AML-193 (cell line): Measurements from ENCODE around the gene LCK.

Experiments
- DNase-seq, 2 experiments: peaks; one replicate each; lab custom pipeline; 2025; lab: John Stamatoyannopoulos, UW

Gene LCK

GRCh38 chr1:32327204-32327603, 76.1 kb downstream of the LCK start:
- no peak for DNase-seq

DNA sequence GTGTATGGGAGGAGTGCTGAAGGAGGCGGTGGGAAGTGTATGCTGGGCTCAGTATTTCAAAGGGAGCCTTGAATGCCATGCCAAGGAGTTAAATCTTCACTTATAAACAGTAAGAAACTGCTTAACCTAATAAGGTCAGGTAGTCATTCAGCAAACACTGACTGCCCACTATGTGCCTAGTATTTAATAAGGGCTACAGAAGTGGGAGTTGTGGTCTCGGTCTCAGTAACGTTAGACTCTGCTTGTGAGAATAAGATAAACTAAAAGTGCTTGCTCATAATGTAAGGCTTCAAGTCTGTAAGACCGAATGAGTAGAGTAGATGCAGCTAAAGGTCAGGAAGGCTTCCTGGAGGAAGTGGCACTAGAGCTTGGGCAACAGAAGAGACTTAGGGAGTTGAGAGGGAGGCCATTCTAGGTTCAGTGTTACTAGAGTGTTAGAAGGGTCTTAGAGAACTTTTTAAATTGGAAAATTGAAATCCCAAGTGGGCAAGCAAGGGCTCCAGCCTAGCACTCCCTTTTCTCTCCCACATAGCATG, 78.9 kb downstream of the LCK start:
- DNase-seq, result no peak

DNA sequence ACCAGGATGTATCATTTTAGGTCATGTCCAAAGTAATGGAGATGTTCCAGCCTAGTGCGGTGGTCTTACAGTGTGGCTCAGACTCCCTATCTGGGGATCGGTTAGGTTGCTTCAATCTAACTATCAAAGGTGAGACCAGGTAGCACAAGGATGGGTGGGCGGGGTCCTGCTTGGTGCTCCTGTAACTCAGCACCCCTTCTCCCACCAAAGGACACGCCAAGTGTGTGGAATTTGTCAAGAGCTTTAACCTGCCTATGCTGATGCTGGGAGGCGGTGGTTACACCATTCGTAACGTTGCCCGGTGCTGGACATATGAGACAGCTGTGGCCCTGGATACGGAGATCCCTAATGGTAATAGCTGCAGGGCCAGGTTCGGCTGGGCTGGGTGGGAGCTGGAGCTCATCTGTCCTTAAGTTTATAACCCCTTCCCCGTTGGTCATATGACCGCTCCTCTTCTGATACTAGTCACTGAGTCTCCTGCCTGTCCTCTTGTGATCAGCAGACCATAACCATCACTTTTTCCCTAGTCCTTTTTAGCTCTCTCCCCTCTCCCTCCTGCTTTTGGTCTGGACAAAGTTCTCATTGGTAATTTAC, 79.6 kb downstream of the LCK start:
- no peak for DNase-seq

GRCh38 chr1:32331549-32331948, 80.5 kb downstream of the LCK start:
- DNase-seq, result no peak

- DNase-seq, result no peak
These were observed 81.4 kb downstream of the LCK start for GRCh38 chr1:32332290-32333079.

DNA sequence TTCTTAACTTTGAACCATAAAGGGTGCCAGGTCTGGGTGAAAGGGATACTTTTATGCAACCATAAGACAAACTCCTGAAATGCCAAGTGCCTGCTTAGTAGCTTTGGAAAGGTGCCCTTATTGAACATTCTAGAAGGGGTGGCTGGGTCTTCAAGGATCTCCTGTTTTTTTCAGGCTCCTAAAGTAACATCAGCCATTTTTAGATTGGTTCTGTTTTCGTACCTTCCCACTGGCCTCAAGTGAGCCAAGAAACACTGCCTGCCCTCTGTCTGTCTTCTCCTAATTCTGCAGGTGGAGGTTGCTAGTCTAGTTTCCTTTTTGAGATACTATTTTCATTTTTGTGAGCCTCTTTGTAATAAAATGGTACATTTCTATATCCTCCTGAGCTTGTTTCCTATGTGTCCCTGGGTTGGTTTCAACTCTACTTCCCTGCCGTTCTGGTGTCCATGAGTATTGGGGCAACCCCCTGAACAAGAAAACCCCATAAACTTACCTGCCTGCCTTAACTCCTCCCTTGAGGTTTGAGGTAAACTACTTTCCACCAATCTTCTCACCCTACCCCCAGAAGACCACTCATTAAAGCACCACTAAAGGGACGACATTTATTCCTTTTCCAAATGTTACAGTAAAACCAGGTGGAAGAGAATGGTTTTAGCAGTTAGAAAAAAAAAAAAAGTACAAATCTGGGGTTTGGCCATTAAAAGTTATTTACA, 82.3 kb downstream of the LCK start:
- DNase-seq, result no peak

- DNase-seq, result no peak
These were observed 83.3 kb downstream of the LCK start for GRCh38 chr1:32334274-32334861.

- DNase-seq, result peak in 1 of 2 experiments; percentile 18
These were observed 83.9 kb downstream of the LCK start for GRCh38 chr1:32334864-32335534.

- no peak for DNase-seq
These were observed 84.4 kb downstream of the LCK start for GRCh38 chr1:32335535-32335789.
